Adrenal gland (tissue), 5 donors: Measurements from ENCODE around the gene YARS1.

Source experiments
- POLR2A ChIP-seq, 2 donors: fragments of 450-650 bp; IDR thresholded peaks; one replicate each; pipeline ENCODE4 v1.6.1; 2017; ENCODE audit warnings: antibody characterized with exemption in 2 of 2, mild to moderate bottlenecking in 2 of 2, moderate library complexity in 1 of 2
- TF ChIP-seq, protein P1 (sequence below), 6 experiments: fragments of 450-650 bp in 4 of 6; fragments of 200-600 bp in 2 of 6; sonication (generic) in 1 of 6; IDR thresholded peaks; 1 replicate in 5 of 6; 2 replicates in 1 of 6; pipeline versions ENCODE4 v1.5.1 to v1.8.0; 2016 to 2021; ENCODE audit warnings: antibody characterized with exemption in 6 of 6, mild to moderate bottlenecking in 2 of 6, moderate library complexity in 1 of 6
- donor health status: DM: no; HTN: no; CAD: no.

GRCh38 chr1:32780628-32781234 lies 36.4 kb downstream of the YARS1 start:
- no peak for TF ChIP-seq POLR2A (IDR thresholded peaks at IDR 0.05)
- TF ChIP-seq, protein P1, sequence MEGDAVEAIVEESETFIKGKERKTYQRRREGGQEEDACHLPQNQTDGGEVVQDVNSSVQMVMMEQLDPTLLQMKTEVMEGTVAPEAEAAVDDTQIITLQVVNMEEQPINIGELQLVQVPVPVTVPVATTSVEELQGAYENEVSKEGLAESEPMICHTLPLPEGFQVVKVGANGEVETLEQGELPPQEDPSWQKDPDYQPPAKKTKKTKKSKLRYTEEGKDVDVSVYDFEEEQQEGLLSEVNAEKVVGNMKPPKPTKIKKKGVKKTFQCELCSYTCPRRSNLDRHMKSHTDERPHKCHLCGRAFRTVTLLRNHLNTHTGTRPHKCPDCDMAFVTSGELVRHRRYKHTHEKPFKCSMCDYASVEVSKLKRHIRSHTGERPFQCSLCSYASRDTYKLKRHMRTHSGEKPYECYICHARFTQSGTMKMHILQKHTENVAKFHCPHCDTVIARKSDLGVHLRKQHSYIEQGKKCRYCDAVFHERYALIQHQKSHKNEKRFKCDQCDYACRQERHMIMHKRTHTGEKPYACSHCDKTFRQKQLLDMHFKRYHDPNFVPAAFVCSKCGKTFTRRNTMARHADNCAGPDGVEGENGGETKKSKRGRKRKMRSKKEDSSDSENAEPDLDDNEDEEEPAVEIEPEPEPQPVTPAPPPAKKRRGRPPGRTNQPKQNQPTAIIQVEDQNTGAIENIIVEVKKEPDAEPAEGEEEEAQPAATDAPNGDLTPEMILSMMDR (IDR thresholded peaks at IDR 0.05) = no peak
